GM12874 (cell line): ENCODE data around the gene ELP5.

Experiments used
- TF ChIP-seq, protein P1 (sequence below): IDR thresholded peaks from 2 replicates; pipeline ENCODE4 v1.5.1; 2011; ENCODE audit warnings: low read depth, mild to moderate bottlenecking, control low read depth, low read length, moderate library complexity; ENCODE audit not compliant: insufficient read depth

Gene ELP5

DNA sequence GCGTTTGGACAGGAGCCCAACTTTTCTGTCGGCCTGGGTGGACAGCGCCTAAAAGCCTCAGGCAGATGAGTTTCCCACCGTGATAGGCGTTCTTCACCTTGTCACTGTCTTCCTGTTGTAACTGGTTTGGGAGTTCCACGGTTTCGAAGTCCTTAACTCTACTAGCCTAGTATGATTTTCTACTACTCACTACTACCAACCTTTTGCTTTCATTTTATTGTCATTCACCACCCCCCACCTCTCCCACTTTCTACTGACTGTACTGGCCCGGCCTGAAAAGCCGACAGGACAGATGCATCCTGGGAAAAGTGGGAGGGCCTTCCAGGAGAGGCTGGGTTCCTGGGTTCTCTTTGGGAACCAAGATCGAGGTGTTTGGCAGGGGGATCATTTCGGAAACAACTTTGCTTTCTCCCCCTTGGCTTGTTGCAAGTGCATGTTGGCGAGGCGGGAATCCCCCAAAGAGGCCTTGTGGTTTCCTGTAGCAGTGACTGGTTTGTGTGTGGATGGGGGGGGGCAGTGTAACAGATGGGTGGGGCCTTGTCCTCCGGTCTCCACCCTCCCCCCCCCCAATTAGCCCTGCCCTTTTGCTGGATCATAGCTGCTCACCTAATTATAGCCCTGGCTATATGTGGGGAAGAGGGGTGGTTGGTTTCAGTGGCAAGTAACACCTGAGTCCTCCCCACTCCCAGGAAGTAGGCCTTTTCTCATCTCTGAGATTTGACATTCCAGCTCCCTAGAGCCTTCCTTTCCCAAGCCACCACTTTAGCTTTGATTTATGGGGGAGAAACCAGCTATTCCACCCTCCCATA lies 56.8 kb downstream of the ELP5 start:
- TF ChIP-seq, protein P1, sequence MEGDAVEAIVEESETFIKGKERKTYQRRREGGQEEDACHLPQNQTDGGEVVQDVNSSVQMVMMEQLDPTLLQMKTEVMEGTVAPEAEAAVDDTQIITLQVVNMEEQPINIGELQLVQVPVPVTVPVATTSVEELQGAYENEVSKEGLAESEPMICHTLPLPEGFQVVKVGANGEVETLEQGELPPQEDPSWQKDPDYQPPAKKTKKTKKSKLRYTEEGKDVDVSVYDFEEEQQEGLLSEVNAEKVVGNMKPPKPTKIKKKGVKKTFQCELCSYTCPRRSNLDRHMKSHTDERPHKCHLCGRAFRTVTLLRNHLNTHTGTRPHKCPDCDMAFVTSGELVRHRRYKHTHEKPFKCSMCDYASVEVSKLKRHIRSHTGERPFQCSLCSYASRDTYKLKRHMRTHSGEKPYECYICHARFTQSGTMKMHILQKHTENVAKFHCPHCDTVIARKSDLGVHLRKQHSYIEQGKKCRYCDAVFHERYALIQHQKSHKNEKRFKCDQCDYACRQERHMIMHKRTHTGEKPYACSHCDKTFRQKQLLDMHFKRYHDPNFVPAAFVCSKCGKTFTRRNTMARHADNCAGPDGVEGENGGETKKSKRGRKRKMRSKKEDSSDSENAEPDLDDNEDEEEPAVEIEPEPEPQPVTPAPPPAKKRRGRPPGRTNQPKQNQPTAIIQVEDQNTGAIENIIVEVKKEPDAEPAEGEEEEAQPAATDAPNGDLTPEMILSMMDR, result no peak
